Smooth muscle cell (in vitro differentiated cells): ENCODE results near the gene ZNF468. TPM values are rescaled to one million over a fixed set of nuclear protein-coding genes. Genes with fewer than 3 reads are reported as not detected.
"Not testable (repeated sequence)": the region's sequence is repeated elsewhere in the genome, so short reads cannot be mapped to it uniquely, and the experiment has no call there.

Experiments
- DNase-seq: peaks from one replicate; lab custom pipeline; 2025; ENCODE audit not compliant: unreplicated experiment; lab: John Stamatoyannopoulos, UW
- H2AFZ ChIP-seq: fragments of 200-600 bp; sonication (generic); 2 replicates; pipeline ENCODE4 v1.6.0; 2016; ENCODE audit warnings: antibody characterized with exemption, low read depth, mild to moderate bottlenecking
- H3F3A ChIP-seq: fragments of 200-600 bp; sonication (generic); 2 replicates; pipeline ENCODE4 v1.6.0; 2017; ENCODE audit warnings: antibody characterized with exemption, low read depth
- H3K27ac ChIP-seq: fragments of 200-600 bp; sonication (generic); 2 replicates; pipeline ENCODE4 v1.5.1; 2016; ENCODE audit warnings: low read depth, mild to moderate bottlenecking
- H3K27me3 ChIP-seq: fragments of 200-600 bp; sonication (generic); 2 replicates; pipeline ENCODE4 v1.6.1; 2016; ENCODE audit warnings: low read depth, mild to moderate bottlenecking
- H3K36me3 ChIP-seq: fragments of 200-600 bp; sonication (generic); 2 replicates; pipeline ENCODE4 v1.5.1; 2016; ENCODE audit warnings: low read depth
- H3K4me1 ChIP-seq: fragments of 200-600 bp; sonication (generic); 2 replicates; pipeline ENCODE4 v1.5.1; 2016; ENCODE audit warnings: low read depth
- H3K4me2 ChIP-seq: fragments of 200-600 bp; sonication (generic); 2 replicates; pipeline ENCODE4 v1.6.0; 2016; ENCODE audit warnings: mild to moderate bottlenecking
- H3K4me3 ChIP-seq: fragments of 200-600 bp; sonication (generic); 2 replicates; pipeline ENCODE4 v1.5.1; 2016; ENCODE audit warnings: mild to moderate bottlenecking
- H3K79me2 ChIP-seq: fragments of 200-600 bp; sonication (generic); 2 replicates; pipeline ENCODE4 v1.6.0; 2016; ENCODE audit warnings: low read depth, mild to moderate bottlenecking
- H3K9ac ChIP-seq: fragments of 200-600 bp; sonication (generic); 2 replicates; pipeline ENCODE4 v1.6.0; 2016; ENCODE audit warnings: low read depth
- H3K9me3 ChIP-seq: fragments of 200-600 bp; sonication (generic); replicated peaks from 2 replicates; pipeline ENCODE4 v1.5.1; 2016; ENCODE audit warnings: low read depth
- H4K20me1 ChIP-seq: fragments of 200-600 bp; sonication (generic); 2 replicates; pipeline ENCODE4 v1.6.0; 2016; ENCODE audit warnings: low read depth
- CTCF ChIP-seq: fragments of 200-600 bp; sonication (generic); IDR thresholded peaks from 2 replicates; pipeline ENCODE4 v1.5.1; 2017; ENCODE audit warnings: borderline replicate concordance, mild to moderate bottlenecking, antibody characterized with exemption; ENCODE audit not compliant: insufficient read depth, poor library complexity, severe bottlenecking
- WGBS: methylation state at CpG from one replicate; pipeline ENCODE4 v1.1.7; 2016; ENCODE audit warnings: low lambda C conversion rate; 5-methylcytosine and 5-hydroxymethylcytosine counted together
- polyA plus RNA-seq: library from polyadenylated mRNA; unstranded; fragments of >200 nt; fragmentation: Nextera tagmentation; extraction: Ambion mirVana; gene quantifications from 2 replicates; pipeline ENCODE4 v1.2.1, GENCODE V29; 2016
- total RNA-seq: library from RNA; depleted of rRNA; stranded (reverse); fragments of >200 nt; gene quantifications from 2 replicates; pipeline ENCODE4 v1.2.3, GENCODE V29; 2014

Gene ZNF468
- total RNA-seq (18.9 and 23.4 TPM in 2 replicates), polyA plus RNA-seq (8.8 and 14.8 TPM in 2 replicates)

- Histone ChIP-seq H3K4me2 (peak within 1 kb of the TSS; percentile 96), H3K27ac (peak within 1 kb of the TSS; percentile 85), H3K9ac (peak within 1 kb of the TSS; percentile 82), H2AFZ (peak within 1 kb of the TSS; percentile 70), H3K4me3 (peak within 1 kb of the TSS; percentile 74)
- H3F3A ChIP-seq, H3K4me1 ChIP-seq, H3K9me3 ChIP-seq, H3K79me2 ChIP-seq, H3K36me3 ChIP-seq, H4K20me1 ChIP-seq, H3K27me3 ChIP-seq: not testable (repeated sequence)
- WGBS: 4% methylated on average over 42 of the region's 43 CpGs
- DNase-seq: peak; percentile 53
Measured at GRCh38 chr19:52857378-52858191, at the start of gene ZNF468. Gene ZNF468 (minus strand): TSS chr19:52857619. CDS start chr19:52854272, 3,347 bp downstream.

- H4K20me1 ChIP-seq, DNase-seq, H3F3A ChIP-seq, H3K9ac ChIP-seq, H3K4me2 ChIP-seq, H3K27me3 ChIP-seq, H3K9me3 ChIP-seq, H3K79me2 ChIP-seq, H2AFZ ChIP-seq, H3K4me3 ChIP-seq, H3K27ac ChIP-seq, H3K4me1 ChIP-seq: not testable (repeated sequence)
- WGBS: 87% methylated on average over 16 of the region's 16 CpGs
- H3K36me3 ChIP-seq: peaks cover 15% of the 10 kb centered on the region
Measured at GRCh38 chr19:52904052-52904780, 46.8 kb upstream of the ZNF468 start.

DNA sequence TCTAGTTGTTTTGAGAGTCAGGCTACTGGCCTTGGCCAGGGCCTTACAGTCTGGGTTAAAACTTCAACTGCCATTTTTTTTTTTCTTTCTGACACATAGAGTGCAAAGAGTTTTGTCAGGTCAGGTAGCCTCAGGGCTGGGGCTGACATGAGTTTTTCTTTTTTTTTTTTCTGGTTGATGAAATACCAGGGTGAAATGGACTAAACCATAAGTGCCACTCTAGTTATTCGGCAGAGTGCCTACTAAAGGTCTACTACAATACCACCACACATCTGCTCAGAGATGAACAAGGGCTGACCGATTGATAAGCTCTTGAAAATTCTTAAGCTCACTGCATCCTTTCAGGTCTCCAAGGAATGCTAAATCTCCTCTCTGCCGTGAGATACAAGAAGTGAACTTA lies 44.4 kb upstream of the ZNF468 start:
- Histone ChIP-seq H3K4me2 (no peak overlapping the region), H3K9me3 (no peaks in the 10 kb centered on the region), H3K4me3 (no peak overlapping the region), H3K79me2 (peaks cover under 1% of the 10 kb centered on the region), H3K36me3 (peaks cover 1% of the 10 kb centered on the region), H3K27me3 (no peaks in the 10 kb centered on the region), H3K4me1 (peaks cover 5% of the 10 kb centered on the region), H3F3A (peaks cover 9% of the 10 kb centered on the region), H3K27ac (no peak overlapping the region), H3K9ac (no peak overlapping the region), H4K20me1 (no peaks in the 10 kb centered on the region), H2AFZ (no peak overlapping the region)
- DNase-seq: no peak
- no peak for TF ChIP-seq CTCF
- 88% methylated on average over 3 of the region's 3 CpGs for WGBS

- not testable (repeated sequence) for H3K27me3 ChIP-seq, H3K9me3 ChIP-seq, DNase-seq, H3F3A ChIP-seq, H4K20me1 ChIP-seq, H3K36me3 ChIP-seq
- Histone ChIP-seq H3K4me3 (peak overlapping the region; percentile 78), H3K79me2 (peaks cover 33% of the 10 kb centered on the region), H2AFZ (peak overlapping the region; percentile 77), H3K27ac (peak overlapping the region; percentile 92), H3K9ac (peak overlapping the region; percentile 88), H3K4me2 (peak overlapping the region; percentile 99), H3K4me1 (peaks cover 14% of the 10 kb centered on the region)
- WGBS: 74% methylated on average over 10 of the region's 10 CpGs
Measured at GRCh38 chr19:52898596-52898995, 41.2 kb upstream of the ZNF468 start.

GRCh38 chr19:52898101-52898500 lies 40.7 kb upstream of the ZNF468 start:
- no peaks in the 10 kb centered on the region for H3K36me3 ChIP-seq
- H4K20me1 ChIP-seq: no peaks in the 10 kb centered on the region
- H3K4me3 ChIP-seq: peak overlapping the region; percentile 78
- H3K4me1 ChIP-seq: peaks cover 14% of the 10 kb centered on the region
- H3K27me3 ChIP-seq: no peaks in the 10 kb centered on the region
- H3K27ac ChIP-seq: peak overlapping the region; percentile 92
- H3F3A ChIP-seq: peaks cover 9% of the 10 kb centered on the region
- peaks cover 38% of the 10 kb centered on the region for H3K79me2 ChIP-seq
- H2AFZ ChIP-seq: peak overlapping the region; percentile 77
- no peaks in the 10 kb centered on the region for H3K9me3 ChIP-seq
- 51% methylated on average over 15 of the region's 15 CpGs for WGBS
- H3K4me2 ChIP-seq: peak overlapping the region; percentile 99
- H3K9ac ChIP-seq: peak overlapping the region; percentile 88
- no peak for TF ChIP-seq CTCF
- no peak for DNase-seq
